Measurements from ENCODE around the gene CACNA1E. TPM values are rescaled to one million over a fixed set of nuclear protein-coding genes. Genes with fewer than 3 reads are reported as not detected.

The CACNA1E gene
- total and polyA plus RNA-seq, 2 of the 13 experiments (the other 11 are each of a cell fraction or from before 2014, with no cell fraction given), result not detected

DNA sequence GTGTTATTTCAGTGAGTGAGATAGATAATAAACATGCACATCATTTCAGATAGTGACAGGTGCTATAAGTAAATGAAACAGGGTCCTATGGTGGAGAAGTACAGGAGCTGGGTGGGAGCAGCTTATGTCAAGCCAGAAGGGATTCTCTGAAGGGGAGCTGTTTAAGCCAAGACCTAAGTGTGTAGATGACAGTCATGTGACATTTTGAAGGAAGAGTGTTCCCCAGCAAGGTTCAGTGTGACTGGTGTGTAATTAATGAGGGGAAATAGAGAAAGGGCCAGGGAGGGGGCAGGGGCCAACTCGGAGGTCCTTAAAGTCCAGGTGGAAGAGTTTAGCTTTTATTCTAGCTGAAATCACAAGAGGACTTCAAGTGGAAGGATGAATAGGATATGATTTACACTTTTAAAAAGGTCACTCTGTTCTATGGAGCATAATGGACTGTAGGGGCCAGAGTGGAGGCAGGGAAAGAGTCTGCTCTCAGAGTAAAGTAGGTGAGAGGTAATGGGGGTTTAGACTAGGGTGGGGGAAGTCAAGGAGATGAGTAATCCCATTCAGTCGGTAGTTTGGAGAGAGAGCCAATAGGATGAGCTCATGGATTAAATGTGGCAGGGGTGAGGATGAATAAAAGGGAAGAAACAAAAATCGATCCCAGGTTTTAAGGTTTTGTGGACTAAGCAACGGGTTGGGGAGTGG is 243.1 kb downstream of the CACNA1E start:
- in situ Hi-C loops (cut with HindIII; ENCODE audit: extremely low pct_ligation_motif_present, low pct_unique_long_range_greater_than_20kb), result no loop called here
- BruUV-seq (replicated peaks), result no TSS peak
- TF ChIP-seq NAIF1 (CRISPR knock-in tag; IDR thresholded peaks at IDR 0.05; ENCODE audit: borderline replicate concordance), result no peak
- no peak for TF ChIP-seq EP300 (IDR thresholded peaks at IDR 0.05; ENCODE audit: low read depth in 2 of 2, low read length in 2 of 2)
- TF ChIP-seq EP300 (CRISPR knock-in tag; IDR thresholded peaks at IDR 0.05; ENCODE audit: borderline replicate concordance), result no peak
- TF ChIP-seq ZBTB1 (CRISPR knock-in tag; IDR thresholded peaks at IDR 0.05; ENCODE audit: borderline replicate concordance), result no peak
- no peak for TF ChIP-seq ZNF20 (CRISPR knock-in tag; IDR thresholded peaks at IDR 0.05)
- TF ChIP-seq RFXANK (CRISPR knock-in tag; IDR thresholded peaks at IDR 0.05), result no peak
- no peak for TF ChIP-seq HDAC6 (IDR thresholded peaks at IDR 0.05; ENCODE audit: low read depth, low read length)
- no peak for TF ChIP-seq ZNF510 (CRISPR knock-in tag; IDR thresholded peaks at IDR 0.05; ENCODE audit: low read depth)
- no peak for TF ChIP-seq TSC22D2 (CRISPR knock-in tag; IDR thresholded peaks at IDR 0.05; ENCODE audit: borderline replicate concordance)
- TF ChIP-seq SATB2 (CRISPR knock-in tag; IDR thresholded peaks at IDR 0.05), result no peak
- TF ChIP-seq, protein P1, sequence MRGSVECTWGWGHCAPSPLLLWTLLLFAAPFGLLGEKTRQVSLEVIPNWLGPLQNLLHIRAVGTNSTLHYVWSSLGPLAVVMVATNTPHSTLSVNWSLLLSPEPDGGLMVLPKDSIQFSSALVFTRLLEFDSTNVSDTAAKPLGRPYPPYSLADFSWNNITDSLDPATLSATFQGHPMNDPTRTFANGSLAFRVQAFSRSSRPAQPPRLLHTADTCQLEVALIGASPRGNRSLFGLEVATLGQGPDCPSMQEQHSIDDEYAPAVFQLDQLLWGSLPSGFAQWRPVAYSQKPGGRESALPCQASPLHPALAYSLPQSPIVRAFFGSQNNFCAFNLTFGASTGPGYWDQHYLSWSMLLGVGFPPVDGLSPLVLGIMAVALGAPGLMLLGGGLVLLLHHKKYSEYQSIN (CRISPR knock-in tag; IDR thresholded peaks at IDR 0.05; ENCODE audit: borderline replicate concordance), result no peak
- TF ChIP-seq, protein P2, sequence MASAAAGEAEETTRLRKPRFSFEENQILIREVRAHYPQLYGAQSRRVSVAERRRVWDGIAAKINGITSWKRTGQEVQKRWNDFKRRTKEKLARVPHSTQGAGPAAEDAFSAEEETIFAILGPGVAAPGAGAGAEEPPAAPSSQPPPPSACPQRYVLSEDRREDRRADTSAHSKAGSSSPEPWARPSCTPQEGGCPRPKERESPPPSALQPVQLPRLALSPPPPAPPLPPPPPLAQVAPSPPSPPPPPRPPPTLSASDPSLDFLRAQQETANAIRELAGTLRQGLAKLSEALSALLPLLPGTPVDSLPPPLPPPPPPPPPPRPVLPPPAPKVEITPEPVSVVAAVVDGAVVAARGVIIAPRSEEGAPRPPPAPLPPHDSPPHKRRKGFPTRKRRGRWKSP (CRISPR knock-in tag; IDR thresholded peaks at IDR 0.05), result no peak
- no peak for TF ChIP-seq HMG20B (CRISPR knock-in tag; conservative IDR thresholded peaks at IDR 0.05)
- no peak for ATAC-seq
- POLR2A ChIA-PET, result no interaction called here
- no peak overlapping the region for H2AFZ ChIP-seq (ENCODE audit: low read length)
- no peaks in the 10 kb centered on the region for H3K4me1 ChIP-seq (ENCODE audit: insufficient read depth, low read length)
- H3K9me3 ChIP-seq (ENCODE audit: low read length), result no peaks in the 10 kb centered on the region
- CTCF ChIA-PET (ENCODE audit: low intra/inter-chr PET ratio, low total read pairs), result no interaction called here
- H3K9ac ChIP-seq (ENCODE audit: insufficient read depth, low read depth, low read length), result no peak overlapping the region
- H3K4me2 ChIP-seq (ENCODE audit: low read depth, low read length), result no peak overlapping the region
- DNase-seq (ENCODE audit: low spot score), result no peak
- no peak for FAIRE-seq
- H3K79me2 ChIP-seq (ENCODE audit: insufficient read depth, low read length), result no peaks in the 10 kb centered on the region
- no peaks in the 10 kb centered on the region; a peak in 2 of 5 replicates for H3K27me3 ChIP-seq (ENCODE audit: control insufficient read depth in 1 of 2, insufficient read depth in 2 of 2, low read length in 2 of 2)
- no peaks in the 10 kb centered on the region for H3K36me3 ChIP-seq (replicated peaks in 1 of 2; ENCODE audit: control insufficient read depth in 1 of 2, insufficient read depth in 2 of 2, low read length in 2 of 2)
- WGBS (ENCODE audit: low lambda C conversion rate), result 2% methylated on average over 4 of the region's 4 CpGs
- intact Hi-C loops (cut with micrococcal nuclease; ENCODE audit: unreplicated experiment), result no loop called here
- no peak overlapping the region for H3K4me3 ChIP-seq (replicated peaks in 1 of 3; ENCODE audit: insufficient read depth in 1 of 3, low read depth in 2 of 3, low read length in 3 of 3)
- H3K27ac ChIP-seq (ENCODE audit: extremely low read length, insufficient read depth, low read length), result no peak overlapping the region
- H4K20me1 ChIP-seq (ENCODE audit: insufficient read depth, low read length), result no peaks in the 10 kb centered on the region

Data from HepG2 (cell line).